ENCODE data around the gene MAPK8.

Gene MAPK8

DNA sequence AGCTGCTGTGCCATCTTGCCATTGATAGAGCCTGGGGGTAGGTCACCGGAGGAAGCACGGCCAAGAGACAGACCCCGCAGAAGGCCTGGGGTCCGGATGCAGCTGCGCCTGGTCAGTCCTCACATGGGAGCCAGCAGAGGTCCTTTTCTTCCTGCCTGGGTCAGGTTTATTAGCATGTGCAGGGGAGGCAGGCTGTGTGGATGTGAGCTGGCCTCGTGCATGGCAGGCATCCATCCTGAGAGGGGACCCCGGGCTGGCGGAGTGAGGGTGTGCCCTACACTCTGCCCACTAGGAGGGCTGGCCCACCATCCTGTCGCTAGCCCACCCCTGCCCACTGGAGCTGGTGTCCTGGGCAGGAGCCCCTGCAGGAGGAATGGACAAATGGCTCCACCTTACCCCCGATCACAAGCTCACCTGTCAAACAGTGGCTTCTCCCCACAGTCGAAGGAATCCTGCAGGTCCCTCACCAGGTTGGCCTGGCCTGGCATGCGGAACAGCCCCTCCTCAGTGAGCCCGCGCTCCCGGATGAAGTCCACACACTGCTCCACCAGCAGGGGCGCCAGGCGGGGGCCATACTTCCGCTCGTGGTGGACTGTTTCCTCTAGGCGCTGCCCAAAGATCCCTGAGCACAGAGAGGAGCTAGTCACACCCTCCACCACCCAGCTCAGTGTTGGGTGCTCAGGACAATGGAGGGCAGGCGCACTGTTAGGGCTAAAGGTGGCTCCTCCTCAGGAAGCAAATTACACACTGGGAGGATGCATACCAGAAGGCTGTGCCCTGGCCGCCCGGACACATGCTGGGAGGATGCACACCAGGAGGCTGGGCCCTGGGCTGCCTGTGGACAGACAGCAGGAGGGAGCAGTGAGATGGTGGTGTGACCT, 153.0 kb downstream of the MAPK8 start:
- H3K4me3 ChIP-seq (ENCODE audit: low read depth, low read length): no peak overlapping the region

DNA sequence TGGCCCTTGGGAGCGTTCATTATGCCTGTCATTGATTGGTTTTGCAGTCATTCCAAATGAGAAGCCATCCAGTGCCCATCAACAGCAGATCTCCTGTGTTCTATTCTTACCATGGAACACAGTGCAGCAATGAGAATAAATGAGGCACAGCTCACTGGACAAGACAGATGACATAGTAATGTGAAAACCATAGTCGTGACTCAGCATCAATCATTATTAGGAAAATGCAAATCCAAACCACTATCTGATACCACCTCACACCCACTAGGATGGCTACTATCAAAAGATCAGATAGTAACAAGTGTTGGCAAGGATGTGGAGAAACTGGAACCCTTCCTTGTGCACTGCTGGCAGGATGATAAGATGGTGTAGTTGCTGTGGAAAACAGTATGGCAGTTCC, 153.7 kb downstream of the MAPK8 start:
- no peak overlapping the region for H3K4me3 ChIP-seq (ENCODE audit: low read depth, low read length)

DNA sequence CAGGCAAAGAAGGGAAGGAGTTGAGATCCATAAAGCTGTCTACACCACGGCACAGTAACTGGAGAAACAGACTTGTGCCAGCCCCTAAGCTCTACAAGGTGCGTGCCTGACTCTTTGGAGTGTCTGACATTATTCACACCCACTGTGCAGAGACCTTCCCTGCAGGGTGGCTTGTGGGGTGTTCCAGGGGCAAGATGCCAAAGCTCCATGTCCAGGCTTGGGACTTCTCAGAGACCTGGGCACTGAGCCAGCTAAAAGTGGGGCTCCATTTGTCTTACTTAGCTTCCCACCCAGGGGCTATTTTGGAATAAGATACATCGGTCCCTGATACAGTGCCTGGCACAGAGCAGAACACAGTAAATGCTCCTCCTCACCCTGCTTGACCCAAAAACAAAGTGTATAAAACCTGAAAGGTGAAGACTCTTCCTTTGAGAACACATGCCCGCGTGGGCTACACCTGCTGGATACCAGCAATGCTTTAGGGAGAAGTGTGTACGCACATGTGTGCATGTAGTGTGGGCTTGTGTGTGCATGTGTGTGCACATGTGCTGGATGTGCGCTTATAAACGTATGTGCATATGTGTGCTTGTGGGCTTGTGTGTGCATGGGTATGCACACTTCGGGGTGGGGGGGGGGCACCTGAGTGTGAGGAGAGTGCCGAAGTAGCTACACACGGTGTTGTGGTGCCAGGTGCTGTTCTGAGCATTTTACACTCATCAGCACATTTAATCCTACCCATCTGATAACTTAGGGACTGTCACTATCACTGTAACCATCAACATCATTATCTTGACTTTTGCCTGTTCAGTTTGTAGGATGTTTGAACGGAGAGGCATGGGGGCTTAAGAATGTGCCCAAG, 155.4 kb downstream of the MAPK8 start:
- no peak overlapping the region for H3K4me3 ChIP-seq (ENCODE audit: low read depth, low read length)

DNA sequence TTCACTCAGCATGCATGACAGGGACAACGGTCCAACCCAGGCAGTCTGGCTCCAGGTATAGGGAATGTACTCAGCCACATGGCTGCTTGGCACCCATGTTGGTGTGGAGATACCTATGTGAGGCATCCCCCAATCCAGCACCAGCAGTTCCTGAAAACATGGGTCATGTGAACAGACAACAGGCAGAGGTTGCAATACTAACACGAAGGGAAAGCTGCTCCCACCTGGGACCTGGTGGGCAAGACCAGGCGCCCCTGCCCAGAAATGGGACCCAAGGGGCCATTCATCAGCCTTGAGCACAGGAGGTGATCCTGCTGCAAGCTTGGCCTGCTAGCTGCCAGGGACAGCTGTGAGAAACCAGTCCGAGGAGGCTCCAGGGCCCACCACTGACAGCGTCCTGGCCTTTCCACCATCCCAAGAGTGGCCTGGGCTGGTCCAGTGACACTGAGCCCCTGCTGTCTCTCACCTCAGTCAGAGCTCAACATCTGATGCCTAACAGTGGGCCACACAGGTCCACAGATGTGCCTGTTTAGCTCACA, 156.1 kb downstream of the MAPK8 start:
- no peak overlapping the region for H3K4me3 ChIP-seq (ENCODE audit: low read depth, low read length)

DNA sequence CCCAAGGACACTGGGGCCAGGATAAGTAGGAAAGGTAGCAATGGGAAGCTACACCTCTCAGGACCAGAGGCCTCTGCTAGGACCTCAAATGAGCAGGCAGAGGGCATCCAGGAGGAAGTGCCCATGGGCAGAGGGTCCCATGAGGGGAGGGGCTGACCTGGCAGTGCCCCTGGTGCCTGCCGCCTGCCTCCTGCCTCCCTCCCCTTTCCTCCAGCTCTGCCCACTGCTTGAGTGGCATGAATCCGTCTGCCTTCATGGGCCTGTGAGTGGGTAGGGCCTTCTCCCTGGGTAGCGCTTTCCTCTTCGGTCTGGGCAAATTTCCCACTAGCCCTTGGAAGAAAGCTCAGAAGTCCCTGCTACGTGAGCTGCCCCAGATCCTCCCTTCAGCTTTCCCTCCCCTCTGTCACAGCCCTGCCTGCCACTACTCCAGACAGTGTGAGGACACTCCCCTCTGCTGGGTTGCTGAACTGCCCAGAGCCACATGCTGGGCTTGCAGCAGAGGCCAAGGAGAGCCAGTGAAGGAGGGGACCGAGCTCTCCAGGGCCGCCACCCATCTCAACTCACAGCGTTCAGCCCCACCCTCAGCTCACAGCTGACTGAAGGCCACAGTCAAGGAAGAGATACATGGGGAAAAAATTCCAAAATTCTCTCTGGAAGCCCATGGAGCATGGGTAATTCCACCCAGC, 157.0 kb downstream of the MAPK8 start:
- no peak overlapping the region for H3K4me3 ChIP-seq (ENCODE audit: low read depth, low read length)

DNA sequence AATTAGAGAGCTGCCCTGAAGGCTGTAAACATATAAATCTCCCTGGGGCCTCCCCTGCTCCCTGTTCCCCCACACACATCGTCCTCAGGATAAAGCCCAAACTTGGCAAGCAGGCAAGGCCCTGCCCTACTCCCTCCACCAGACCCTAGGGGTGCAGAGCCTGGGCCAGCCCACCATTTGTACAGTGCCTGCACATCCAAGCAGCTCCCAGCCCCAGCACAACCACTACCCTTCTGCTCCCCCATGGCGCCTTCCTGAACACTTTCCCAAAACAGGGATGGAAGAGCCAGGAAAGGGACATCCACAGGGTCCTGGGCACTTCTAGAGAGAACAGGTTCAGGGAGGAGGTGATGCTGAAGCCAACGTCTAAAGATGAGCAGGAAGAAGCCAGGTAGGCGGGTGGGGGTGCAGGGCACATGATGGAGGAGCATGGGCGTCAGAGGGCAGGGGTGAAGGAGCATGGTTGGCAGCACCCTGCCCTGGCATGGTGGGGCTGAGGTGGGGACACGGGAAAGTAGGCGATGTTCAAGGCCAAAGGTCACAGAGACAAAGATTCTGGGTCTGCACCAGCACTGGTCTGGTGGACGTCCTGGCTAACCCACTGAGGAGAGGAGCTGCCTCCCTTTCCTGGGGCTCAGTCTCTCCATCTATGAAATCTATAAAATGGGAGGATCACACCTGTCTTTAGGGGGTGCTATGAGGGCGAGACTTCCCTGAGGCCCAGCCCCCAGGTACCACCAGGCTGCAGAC, 157.8 kb downstream of the MAPK8 start:
- no peak overlapping the region for H3K4me3 ChIP-seq (ENCODE audit: low read depth, low read length)

DNA sequence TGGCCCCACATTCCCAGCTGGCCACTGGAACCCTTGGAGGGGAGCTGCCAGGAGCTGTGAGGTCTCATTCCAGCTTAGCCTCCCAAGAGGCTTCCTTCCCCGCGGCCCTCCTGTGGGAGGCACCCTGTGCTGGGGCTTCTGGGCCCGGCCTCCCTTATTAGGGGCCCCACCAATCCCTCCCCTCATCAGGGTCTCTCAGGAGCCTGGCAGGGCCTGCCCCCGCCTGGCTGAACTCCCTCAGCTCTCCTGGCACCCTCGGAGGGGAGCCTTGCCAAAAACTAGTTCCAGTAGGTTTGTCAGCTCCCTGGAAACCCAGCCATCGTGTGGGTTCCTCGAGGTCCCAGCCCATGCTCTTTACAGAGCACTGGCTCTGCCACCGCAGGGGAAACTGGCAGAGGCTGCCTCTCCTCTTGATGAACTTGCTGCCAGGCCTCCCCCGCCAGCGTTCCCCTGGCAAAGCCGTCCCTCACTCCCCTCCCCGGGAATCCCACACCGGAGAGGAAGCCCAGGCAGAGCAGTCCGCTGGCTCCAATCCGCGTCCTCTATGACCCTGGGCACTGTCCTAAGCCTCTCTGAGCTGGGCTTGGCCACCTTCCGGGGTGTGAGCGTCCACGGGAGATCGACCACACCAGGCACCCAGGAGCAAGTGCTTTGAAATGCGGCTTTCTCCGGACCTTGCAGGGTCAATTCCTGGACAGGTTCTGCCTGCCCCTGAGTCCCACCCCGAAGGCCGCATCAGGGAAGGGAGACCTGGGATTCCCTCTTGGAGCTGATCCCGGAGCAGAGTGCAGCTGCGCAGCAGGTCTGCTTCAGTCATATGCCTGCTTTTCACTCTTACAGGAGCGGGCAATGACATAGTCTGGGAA, 158.6 kb downstream of the MAPK8 start:
- no peak overlapping the region for H3K4me3 ChIP-seq (ENCODE audit: low read depth, low read length)

DNA sequence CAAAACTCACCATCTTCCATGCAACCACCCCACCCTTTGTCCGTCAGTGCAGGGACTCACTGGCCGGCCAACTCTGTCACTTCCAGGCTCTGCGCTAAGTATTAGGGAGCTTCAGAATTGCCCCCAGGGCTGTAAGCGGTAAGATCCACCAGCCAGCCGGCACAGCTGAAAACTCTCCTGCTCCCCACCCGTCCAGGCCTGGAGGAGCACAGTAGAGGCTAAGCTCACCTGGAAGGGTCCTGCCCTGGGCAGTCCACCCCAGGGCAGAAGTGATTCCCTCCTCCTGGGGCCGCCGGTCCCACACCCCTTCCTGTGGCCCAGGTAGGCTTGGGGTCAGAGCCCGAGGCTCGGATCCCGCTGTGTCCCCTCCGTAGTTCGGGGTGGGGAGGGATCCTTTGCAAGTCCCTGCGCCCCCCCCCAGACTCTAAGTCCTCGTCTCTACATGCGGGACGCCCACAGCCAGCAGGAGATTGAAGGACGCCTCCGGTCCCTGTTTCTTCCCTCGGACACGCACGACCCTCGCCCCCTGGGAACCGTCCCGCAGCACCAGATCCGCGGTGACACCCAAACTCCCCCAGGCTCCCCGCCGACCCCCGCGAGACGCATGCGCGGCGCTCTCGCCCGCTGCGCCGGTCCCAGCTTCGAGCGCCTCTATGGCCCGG, 159.5 kb downstream of the MAPK8 start:
- peak overlapping the region; percentile 28 for H3K4me3 ChIP-seq (ENCODE audit: low read depth, low read length)

DNA sequence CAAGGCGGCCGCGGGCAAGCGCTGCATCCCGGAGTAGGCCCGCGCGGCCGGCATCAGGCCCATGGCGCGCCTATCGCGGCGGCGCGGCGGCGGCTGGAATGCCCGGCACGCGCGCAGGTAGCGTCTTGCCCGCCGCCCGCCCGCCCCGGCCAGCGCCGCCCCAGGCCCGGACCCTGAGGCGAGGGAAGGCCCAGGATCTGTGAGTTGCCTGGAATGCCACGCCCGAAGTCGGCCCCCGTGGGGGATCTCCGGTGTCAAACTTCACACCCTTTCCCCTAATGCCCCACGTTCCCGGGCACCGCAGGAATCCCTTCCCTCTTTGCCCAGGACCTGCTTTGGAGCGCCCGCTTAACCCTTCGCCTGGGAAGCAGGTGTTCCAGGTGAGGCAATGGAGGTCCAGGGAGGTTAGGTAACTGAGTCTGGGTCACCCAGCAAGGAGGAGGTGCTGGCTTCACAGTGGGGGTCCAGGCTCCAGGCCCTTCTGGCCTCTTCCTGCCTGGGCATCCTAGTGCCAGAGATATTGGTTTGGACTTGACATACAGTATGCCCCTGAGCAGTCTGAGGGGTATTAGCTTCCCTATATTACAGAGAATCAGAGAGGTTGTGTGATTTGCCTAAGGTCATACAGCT, 160.2 kb downstream of the MAPK8 start:
- H3K4me3 ChIP-seq (ENCODE audit: low read depth, low read length): peak overlapping the region; percentile 28

DNA sequence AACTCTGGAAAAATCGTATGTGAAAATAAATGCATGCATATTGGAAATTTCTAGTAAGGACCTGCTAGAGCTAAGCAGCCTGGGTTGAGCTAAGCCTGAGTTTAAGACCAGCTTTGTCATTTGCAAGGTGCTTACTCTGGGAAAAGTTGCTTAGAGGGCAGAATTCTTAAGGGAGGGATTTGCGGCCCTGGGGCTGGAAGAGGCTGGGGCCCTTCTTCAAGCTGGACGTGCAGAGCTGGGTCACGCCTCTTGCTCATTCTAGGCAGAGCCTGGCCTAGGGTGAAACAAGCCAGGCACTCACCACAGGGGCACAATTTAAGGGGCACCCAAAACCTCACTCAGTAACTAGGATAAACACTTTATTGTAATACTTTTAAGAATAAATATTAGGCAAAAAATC, 161.2 kb downstream of the MAPK8 start:
- no peak overlapping the region for H3K4me3 ChIP-seq (ENCODE audit: low read depth, low read length)

DNA sequence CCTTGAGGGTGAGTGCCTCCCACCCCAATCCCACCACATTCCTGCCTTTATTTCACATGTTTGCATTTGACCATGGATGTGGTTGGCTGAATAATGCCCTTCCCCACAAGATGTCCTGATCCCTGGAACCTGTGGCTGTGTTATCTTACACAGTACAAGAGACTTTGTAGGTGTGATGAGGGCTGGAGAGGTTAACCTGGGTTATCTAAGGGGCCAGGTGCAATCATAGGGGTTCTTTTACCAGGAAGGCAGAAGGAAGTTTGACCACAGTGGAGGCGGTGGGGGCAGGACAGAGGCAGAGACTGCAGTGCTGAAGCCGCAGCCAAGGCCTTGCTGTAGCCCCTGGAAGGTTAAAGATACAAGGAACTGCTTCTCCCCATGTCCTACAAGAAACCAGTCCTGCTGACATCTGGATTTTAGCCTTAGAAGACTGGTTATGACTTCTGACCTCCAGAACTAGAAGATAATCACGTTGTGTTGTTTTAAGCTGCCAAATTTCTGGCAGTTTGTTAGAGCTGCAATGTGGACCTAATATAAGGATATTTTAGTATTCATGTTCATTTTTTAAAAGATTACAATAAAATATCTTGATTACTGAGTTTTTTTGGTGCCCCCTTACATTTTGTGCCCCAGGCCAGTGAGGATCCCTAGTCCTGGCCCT, 161.8 kb downstream of the MAPK8 start:
- H3K4me3 ChIP-seq (ENCODE audit: low read depth, low read length): no peak overlapping the region

DNA sequence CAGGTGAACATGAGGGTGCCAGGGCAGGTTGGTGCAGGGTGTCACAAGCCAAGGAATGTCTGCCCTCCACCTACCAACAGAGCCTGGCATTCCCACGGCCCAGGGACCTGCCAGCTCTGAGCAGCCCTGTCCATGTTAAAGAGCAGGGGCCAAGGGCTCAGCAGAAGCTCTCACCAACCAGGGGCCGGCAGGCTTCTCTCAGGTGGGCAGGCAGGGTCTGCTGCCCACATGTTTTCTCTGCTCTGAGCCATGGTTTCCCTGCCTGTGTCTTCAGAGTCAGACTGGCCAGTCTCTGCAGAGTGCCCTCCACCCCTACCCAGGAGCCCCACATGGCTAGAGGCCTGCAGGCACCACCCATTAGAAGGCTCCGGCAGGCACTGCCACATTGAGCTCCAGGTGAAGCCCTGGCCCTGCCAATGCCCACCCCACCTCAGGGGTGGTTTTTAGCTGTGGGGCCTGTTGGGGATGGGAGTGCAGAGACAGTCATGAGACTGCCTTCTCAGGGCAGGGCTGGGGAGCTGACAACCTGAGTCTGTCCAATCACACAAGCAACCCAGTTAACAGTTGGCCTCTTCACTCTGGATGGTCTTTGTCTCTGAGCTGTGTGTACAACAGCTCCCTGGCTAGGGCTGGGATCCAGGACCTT, 162.5 kb downstream of the MAPK8 start:
- H3K4me3 ChIP-seq (ENCODE audit: low read depth, low read length): no peak overlapping the region

DNA sequence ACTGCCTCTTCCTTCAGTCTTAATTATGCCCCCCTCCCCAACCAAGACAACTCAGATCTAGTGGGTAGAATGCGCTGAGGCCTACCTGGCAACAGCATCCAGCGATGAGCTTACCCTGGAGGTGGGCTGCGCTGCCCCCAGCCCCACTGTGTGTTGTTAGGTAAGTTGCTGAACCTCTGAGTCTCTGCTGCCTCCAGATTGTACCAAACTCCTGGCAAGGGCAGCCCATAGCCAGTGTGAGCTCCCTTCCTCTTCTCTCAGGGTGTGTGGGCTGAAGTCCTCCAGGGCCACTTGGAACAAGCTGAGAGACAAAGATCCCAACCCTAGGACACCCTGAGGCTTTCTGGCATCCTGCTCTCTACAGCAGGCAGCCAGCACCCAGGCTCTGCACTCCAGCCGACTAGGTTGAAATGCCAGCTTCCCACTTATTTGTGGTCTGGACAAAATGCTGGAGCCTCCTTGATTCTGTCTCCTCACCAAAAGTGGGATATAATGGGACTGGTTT, 163.1 kb downstream of the MAPK8 start:
- H3K4me3 ChIP-seq (ENCODE audit: low read depth, low read length): no peak overlapping the region

DNA sequence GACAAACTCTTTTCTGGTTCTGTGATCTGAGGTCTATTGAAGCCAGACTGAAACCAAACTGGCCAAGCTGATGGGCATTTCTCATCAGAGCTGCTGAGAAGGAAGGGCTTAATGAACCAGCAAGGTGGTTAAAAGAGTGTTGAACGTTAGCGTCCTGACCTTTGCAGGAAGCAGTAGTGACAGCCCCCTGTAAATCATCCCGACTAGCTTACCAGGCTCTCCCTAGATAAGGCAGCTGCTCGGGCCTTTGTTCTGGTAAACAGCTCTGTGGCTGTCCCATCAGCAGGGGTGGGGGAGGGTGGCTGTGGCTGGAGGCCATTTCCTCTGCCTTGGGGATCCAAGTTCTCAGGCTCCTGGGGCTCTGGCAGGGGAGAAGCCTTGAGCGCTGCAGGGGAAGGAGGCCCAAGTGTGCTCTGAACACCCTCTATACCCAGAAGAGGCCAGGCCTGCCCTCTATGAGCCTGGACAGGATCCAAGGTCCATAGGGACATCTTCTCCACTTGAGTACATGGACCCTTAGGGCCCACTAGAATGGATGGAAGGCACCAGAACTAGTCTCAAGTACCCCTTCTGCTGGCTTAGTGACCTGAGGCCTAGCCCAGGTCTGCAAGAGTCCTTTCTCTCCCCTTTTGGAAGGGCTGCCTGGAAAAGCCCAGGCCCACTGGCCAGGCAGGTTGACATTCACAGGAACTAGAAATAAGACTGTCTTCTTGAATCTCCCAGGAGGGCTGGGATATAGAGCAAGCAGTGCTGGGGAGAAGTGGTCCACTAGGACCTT, 163.8 kb downstream of the MAPK8 start:
- no peak overlapping the region for H3K4me3 ChIP-seq (ENCODE audit: low read depth, low read length)

DNA sequence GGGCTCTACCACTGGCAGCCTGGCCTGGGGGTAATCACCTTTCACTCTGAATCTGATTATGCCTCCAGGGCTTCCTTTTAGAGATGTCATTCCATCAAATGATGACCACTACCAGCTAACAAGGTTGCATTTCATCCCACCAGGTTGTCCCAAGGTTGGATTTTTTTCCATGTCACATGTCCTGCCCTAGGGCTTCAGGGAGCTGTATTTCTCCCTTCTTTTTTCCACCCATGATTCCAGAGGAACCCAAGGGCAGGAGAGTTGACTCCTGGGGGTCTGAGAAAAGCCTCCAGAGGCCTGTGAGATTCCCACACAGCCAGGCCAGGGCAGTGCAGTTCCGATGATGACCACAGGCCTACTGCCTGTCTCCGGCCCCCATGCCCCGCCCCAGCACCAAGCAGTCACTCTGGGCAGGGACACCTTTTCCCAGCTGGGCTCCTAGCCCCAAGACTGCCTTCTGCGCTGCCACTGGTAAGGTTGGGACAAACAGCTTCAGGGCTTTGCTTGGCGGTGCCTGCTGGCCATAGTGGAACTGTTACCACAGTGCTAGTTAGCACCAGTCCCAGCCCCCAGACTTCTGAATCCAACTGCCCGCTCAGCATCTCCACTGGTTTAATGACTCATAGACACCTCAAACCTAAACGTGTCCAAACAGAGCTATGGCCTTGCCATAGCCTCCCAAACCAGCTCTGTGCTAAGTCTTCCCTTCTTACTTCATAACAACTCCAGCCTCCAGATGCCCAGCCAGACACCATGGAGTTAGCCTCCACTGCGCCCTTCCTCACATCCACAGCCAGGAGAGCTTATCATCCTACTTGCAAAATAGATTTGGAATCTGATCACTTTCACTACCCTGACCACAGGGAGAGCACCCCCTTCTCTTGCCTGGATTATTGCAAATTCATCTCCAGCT, 164.7 kb downstream of the MAPK8 start:
- no peak overlapping the region for H3K4me3 ChIP-seq (ENCODE audit: low read depth, low read length)
